Endothelial cell of umbilical vein (primary cell): ENCODE measurements around the gene CHMP1A. TPM values are rescaled to one million over a fixed set of nuclear protein-coding genes. Genes with fewer than 3 reads are reported as not detected.
"Not testable (repeated sequence)": the region's sequence is repeated elsewhere in the genome, so short reads cannot be mapped to it uniquely, and the experiment has no call there.

ENCODE experiments used
- BruUV-seq: library from RNA; stranded (reverse); fragments of 400-500 nt; replicated peaks from 2 replicates; lab custom pipeline; 2021; lab: Mats Ljungman, UMichigan
- CTCF ChIA-PET: fragments of 300-600, 350-600 bp; sonication (Branson Sonifier 250); formaldehyde crosslinking; loops from one replicate; lab custom pipeline; 2021; ENCODE audit warnings: antibody characterized with exemption, inconsistent platforms; lab: Charles Lee
- POLR2A ChIA-PET: fragments of 300-600, 350-600 bp; sonication (Branson Sonifier 250); formaldehyde crosslinking; loops from one replicate; lab custom pipeline; 2021; ENCODE audit warnings: antibody characterized with exemption, inconsistent platforms; lab: Charles Lee
- DNase-seq: peaks from one replicate; pipeline ENCODE4 v3.0.0-alpha.2; 2011; ENCODE audit warnings: low read depth, low spot score
- FAIRE-seq: peaks from 2 replicates; lab custom pipeline; 2011; peaks lifted over from hg19 to GRCh38; lab: Jason Lieb, UNC
- H2AFZ ChIP-seq: 2 replicates; pipeline ENCODE4 v1.6.0; 2012; ENCODE audit warnings: low read depth, low read length, control low read depth, inconsistent platforms
- H3K27ac ChIP-seq: 2 replicates; pipeline ENCODE4 v1.5.1; 2011; ENCODE audit warnings: low read depth, mild to moderate bottlenecking, control low read depth, low read length, moderate library complexity; ENCODE audit not compliant: insufficient read depth
- H3K27me3 ChIP-seq, 2 experiments: 2 replicates each; pipeline versions ENCODE4 v1.6.0 to v1.6.1; 2011; ENCODE audit warnings: low read length in 2 of 2, mixed read lengths in 1 of 2; ENCODE audit not compliant: control insufficient read depth in 2 of 2, insufficient read depth in 2 of 2
- H3K36me3 ChIP-seq, 2 experiments: 2 replicates in 1 of 2; 3 replicates in 1 of 2; pipeline ENCODE4 v1.5.1; 2011; ENCODE audit warnings: low read length in 2 of 2, mild to moderate bottlenecking in 1 of 2, moderate library complexity in 1 of 2; ENCODE audit not compliant: control insufficient read depth in 2 of 2, insufficient read depth in 2 of 2; ENCODE audit errors: extremely low read depth in 1 of 2
- H3K4me1 ChIP-seq: 3 replicates; pipeline ENCODE4 v1.5.1; 2011; ENCODE audit warnings: mild to moderate bottlenecking, low read length; ENCODE audit not compliant: control insufficient read depth, insufficient read depth; ENCODE audit errors: extremely low read depth
- H3K4me2 ChIP-seq: 2 replicates; pipeline ENCODE4 v1.6.1; 2011; ENCODE audit warnings: low read length, control low read depth, mixed read lengths; ENCODE audit not compliant: insufficient read depth
- H3K4me3 ChIP-seq, 3 experiments: fragments of 200-600 bp in 1 of 3; sonication (generic), shearing (Covaris generic) in 1 of 3; replicated peaks in 1 of 3; 2 replicates each; pipeline ENCODE4 v1.5.1; 2011 to 2016; ENCODE audit warnings: control low read depth in 3 of 3, low read length in 3 of 3, mild to moderate bottlenecking in 2 of 3, inconsistent platforms in 1 of 3, low read depth in 1 of 3, moderate library complexity in 1 of 3; ENCODE audit not compliant: insufficient read depth in 1 of 3
- H3K79me2 ChIP-seq: 2 replicates; pipeline ENCODE4 v1.6.0; 2012; ENCODE audit warnings: low read length, inconsistent platforms; ENCODE audit not compliant: control insufficient read depth, insufficient read depth
- H3K9ac ChIP-seq: replicated peaks from 2 replicates; pipeline ENCODE3; 2011; ENCODE audit warnings: low read length, control low read depth; ENCODE audit not compliant: insufficient read depth; ENCODE audit errors: extremely low read depth
- H3K9me1 ChIP-seq: replicated peaks from 3 replicates; pipeline ENCODE4 v1.6.0; 2011; ENCODE audit warnings: mild to moderate bottlenecking, low read length; ENCODE audit not compliant: control insufficient read depth, insufficient read depth; ENCODE audit errors: extremely low read depth
- H3K9me3 ChIP-seq: replicated peaks from 2 replicates; pipeline ENCODE4 v1.5.1; 2012; ENCODE audit warnings: low read length, inconsistent platforms; ENCODE audit not compliant: control insufficient read depth, insufficient read depth
- H4K20me1 ChIP-seq: replicated peaks from 2 replicates; pipeline ENCODE3; 2011; ENCODE audit warnings: mild to moderate bottlenecking, low read length; ENCODE audit not compliant: control insufficient read depth, insufficient read depth; ENCODE audit errors: extremely low read depth
- CTCF ChIP-seq, 2 donors: IDR thresholded peaks; 1 replicate in 1 of 2; 2 replicates in 1 of 2; pipeline ENCODE4 v1.5.1; 2011; ENCODE audit warnings: low read length in 2 of 2, mild to moderate bottlenecking in 2 of 2, moderate library complexity in 2 of 2, control low read depth in 1 of 2, inconsistent platforms in 1 of 2, low read depth in 1 of 2; ENCODE audit not compliant: insufficient read depth in 1 of 2; ENCODE audit errors: extremely low read depth in 1 of 2
- EZH2 ChIP-seq: IDR thresholded peaks from 2 replicates; pipeline ENCODE4 v1.6.1; 2012; ENCODE audit warnings: borderline replicate concordance, low read depth, mild to moderate bottlenecking, moderate library complexity, low read length, inconsistent platforms; ENCODE audit not compliant: severe bottlenecking
- FOS ChIP-seq: IDR thresholded peaks from 2 replicates; pipeline ENCODE4 v1.6.1; 2011; ENCODE audit warnings: mild to moderate bottlenecking, low read length, moderate library complexity, borderline replicate concordance; ENCODE audit not compliant: insufficient read depth
- GATA2 ChIP-seq: IDR thresholded peaks from 2 replicates; pipeline ENCODE4 v1.7.0; 2011; ENCODE audit warnings: low read depth, mild to moderate bottlenecking, moderate library complexity, mixed read lengths, low read length; ENCODE audit not compliant: insufficient read length, insufficient read depth
- JUN ChIP-seq: IDR thresholded peaks from 2 replicates; pipeline ENCODE4 v1.6.1; 2011; ENCODE audit warnings: borderline replicate concordance, low read depth; ENCODE audit not compliant: insufficient read length, insufficient read depth
- MAX ChIP-seq: IDR thresholded peaks from 2 replicates; pipeline ENCODE4 v1.6.1; 2011; ENCODE audit not compliant: insufficient read depth, insufficient read length
- MYC ChIP-seq: IDR thresholded peaks from one replicate; pipeline ENCODE4 v1.6.1; 2011; ENCODE audit warnings: mild to moderate bottlenecking, low read depth, low read length
- POLR2A ChIP-seq: IDR thresholded peaks from 2 replicates; pipeline ENCODE4 v1.6.1; 2012; ENCODE audit warnings: low read depth, mild to moderate bottlenecking, control low read depth, low read length
- POLR2AphosphoS5 ChIP-seq: IDR thresholded peaks from 2 replicates; pipeline ENCODE4 v1.6.1; 2012; ENCODE audit warnings: low read depth, mild to moderate bottlenecking, control low read depth, low read length, moderate library complexity; ENCODE audit not compliant: insufficient read depth
- dilution Hi-C: fragments of 300-500 bp; cut with MboI; formaldehyde crosslinking; loops from one replicate; pipeline ENCODE4 v1.15.0; 2019; ENCODE audit warnings: low sequenced_read_pairs; ENCODE audit not compliant: extremely low pct_ligation_motif_present
- intact Hi-C: fragments of 100-400 bp; cut with micrococcal nuclease; formaldehyde crosslinking; loops from one replicate; pipeline ENCODE4 v1.10.0; 2022
- polyA plus RNA-seq, 4 experiments: library from polyadenylated mRNA; depleted of rRNA in 3 of 4; stranded (reverse) in 3 of 4; unstranded in 1 of 4; fragments of >200 nt; gene quantifications; 2 replicates each; pipeline versions ENCODE4 v1.2.1 to v1.2.3, GENCODE V29; 2011 to 2012; ENCODE audit warnings: missing spikeins in 1 of 4
- total RNA-seq: library from RNA; stranded (reverse); gene quantifications from 2 replicates; pipeline ENCODE4 v1.2.3, GENCODE V29; 2021

Gene CHMP1A
- total and polyA plus RNA-seq, 2 donors (not counting 3 experiments of a cell fraction or from before 2014, with no cell fraction given): 83.9 to 101 TPM

GRCh38 chr16:89700100-89700648, 42.7 kb upstream of the CHMP1A start:
- H3K9me1 ChIP-seq: no peaks in the 10 kb centered on the region
- H3K79me2 ChIP-seq: no peaks in the 10 kb centered on the region
- peak overlapping the region; percentile 19 for H3K4me2 ChIP-seq
- no peaks in the 10 kb centered on the region for H3K27me3 ChIP-seq
- peaks cover 9% of the 10 kb centered on the region for H3K4me1 ChIP-seq
- no peak overlapping the region for H2AFZ ChIP-seq
- intact Hi-C loops: loop anchor here (1.0 to 5.0 kb wide), 5 partner anchors 14 to 222 kb away; partner anchors contain the start of genes CDK10, TCF25 and TUBB3
- H3K9me3 ChIP-seq: no peaks in the 10 kb centered on the region
- peak overlapping the region; percentile 26 for H3K27ac ChIP-seq
- FAIRE-seq (peak; percentile 97), DNase-seq (peak; percentile 96)
- CTCF ChIA-PET: interaction anchor here (0.6 to 4.4 kb wide), 22 partner anchors 10 to 219 kb away, joined by 3 to 66 read pairs (median 5); partner anchors contain the start of genes CDK10, FANCA, MC1R and TCF25
- peak overlapping the region; percentile 27 for H3K9ac ChIP-seq
- peaks cover 0 to 7% of the 10 kb centered on the region in 2 experiments for H3K36me3 ChIP-seq
- no TSS peak for BruUV-seq
- dilution Hi-C loops: no loop called here
- no peaks in the 10 kb centered on the region for H4K20me1 ChIP-seq
- peak; percentile 70 to 88 for TF ChIP-seq CTCF (IDR thresholded peaks at IDR 0.05; ENCODE audit: extremely low read depth in 1 of 2, insufficient read depth in 1 of 2, low read depth in 1 of 2, low read length in 2 of 2)
- peak; percentile 30 for TF ChIP-seq FOS
- TF ChIP-seq JUN: peak; percentile 84
- no peak for TF ChIP-seq POLR2A
- TF ChIP-seq MYC: no peak
- no peak for TF ChIP-seq EZH2
- peak; percentile 29 for TF ChIP-seq POLR2AphosphoS5
- no peak for TF ChIP-seq GATA2
- TF ChIP-seq MAX: peak; percentile 96
- POLR2A ChIA-PET: interaction anchor here (1.0 kb wide), 1 partner anchor 14 kb away, joined by 5 read pairs; the partner anchor contains the start of gene CDK10
- peak overlapping the region in 2 of 3 experiments; percentile 7 to 62 for H3K4me3 ChIP-seq

- dilution Hi-C loops, DNase-seq, H3K9me3 ChIP-seq, H3K79me2 ChIP-seq, H3K9ac ChIP-seq, H3K4me2 ChIP-seq, H2AFZ ChIP-seq, BruUV-seq, H3K27me3 ChIP-seq, FAIRE-seq, H3K4me1 ChIP-seq, H3K36me3 ChIP-seq, H4K20me1 ChIP-seq, H3K9me1 ChIP-seq, H3K27ac ChIP-seq, H3K4me3 ChIP-seq: not testable (repeated sequence)
- intact Hi-C loops: loop anchor here (1.0 to 5.0 kb wide), 5 partner anchors 13 to 223 kb away; partner anchors contain the start of genes CDK10, TCF25 and TUBB3
- POLR2A ChIA-PET: interaction anchor here (1.0 kb wide), 1 partner anchor 13 kb away, joined by 5 read pairs; the partner anchor contains the start of gene CDK10
- CTCF ChIA-PET: interaction anchor here (0.6 to 4.4 kb wide), 17 partner anchors 10 to 219 kb away, joined by 3 to 66 read pairs (median 5); partner anchors contain the start of genes CDK10, MC1R and TCF25
Observed at GRCh38 chr16:89699629-89700099, 42.2 kb upstream of the CHMP1A start.
